HS-5 (cell line): ENCODE data around the gene GPC3.
"Not testable (repeated sequence)": the region's sequence is repeated elsewhere in the genome, so short reads cannot be mapped to it uniquely, and the experiment has no call there.

Source experiments
- DNase-seq: peaks from one replicate; pipeline ENCODE4 v3.0.0-alpha.2; 2012; ENCODE audit warnings: low read depth

The GPC3 gene

GRCh38 chrX:133985164-133985966 is at the start of gene GPC3:
Gene GPC3, minus strand, starts transcription at chrX:133985594.
- no peak for DNase-seq

- no peak for DNase-seq
Measured at GRCh38 chrX:134032441-134032840, 47.0 kb upstream of the GPC3 start.

DNA sequence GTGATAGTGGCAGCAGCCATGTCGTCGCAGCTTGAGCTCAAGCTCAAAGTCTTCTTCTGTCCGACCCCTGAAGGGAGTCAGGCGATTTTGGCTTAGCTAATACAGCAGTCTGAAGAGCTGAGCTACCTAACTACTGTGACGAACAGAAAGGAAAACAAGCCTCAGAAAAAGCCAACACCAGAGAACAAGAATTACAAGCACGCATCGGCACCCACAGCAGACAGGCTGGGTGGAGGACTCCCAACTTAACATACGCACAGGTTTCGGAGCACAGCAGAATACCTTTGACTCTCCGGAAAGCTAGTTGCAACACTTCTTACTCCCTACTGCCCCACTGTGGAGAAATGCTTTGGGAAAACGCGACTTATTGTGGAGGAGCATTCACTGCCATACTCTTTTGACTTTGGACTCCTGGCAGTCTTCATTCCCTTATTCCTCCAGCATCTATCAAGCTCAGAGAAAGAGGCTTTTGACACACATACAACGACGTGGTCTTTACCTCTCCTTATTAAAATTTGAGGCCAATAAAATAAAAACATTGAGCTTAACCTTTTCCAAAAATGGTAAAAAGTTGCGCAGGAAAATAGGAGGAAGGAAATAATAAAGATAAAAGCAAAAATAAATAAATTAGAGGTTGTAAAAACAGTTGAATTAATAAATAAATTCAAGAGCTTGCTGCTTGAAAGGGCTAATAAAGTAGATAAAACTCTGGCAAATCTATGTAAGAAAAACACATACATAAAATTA is 41.3 kb upstream of the GPC3 start:
- no peak for DNase-seq

DNA sequence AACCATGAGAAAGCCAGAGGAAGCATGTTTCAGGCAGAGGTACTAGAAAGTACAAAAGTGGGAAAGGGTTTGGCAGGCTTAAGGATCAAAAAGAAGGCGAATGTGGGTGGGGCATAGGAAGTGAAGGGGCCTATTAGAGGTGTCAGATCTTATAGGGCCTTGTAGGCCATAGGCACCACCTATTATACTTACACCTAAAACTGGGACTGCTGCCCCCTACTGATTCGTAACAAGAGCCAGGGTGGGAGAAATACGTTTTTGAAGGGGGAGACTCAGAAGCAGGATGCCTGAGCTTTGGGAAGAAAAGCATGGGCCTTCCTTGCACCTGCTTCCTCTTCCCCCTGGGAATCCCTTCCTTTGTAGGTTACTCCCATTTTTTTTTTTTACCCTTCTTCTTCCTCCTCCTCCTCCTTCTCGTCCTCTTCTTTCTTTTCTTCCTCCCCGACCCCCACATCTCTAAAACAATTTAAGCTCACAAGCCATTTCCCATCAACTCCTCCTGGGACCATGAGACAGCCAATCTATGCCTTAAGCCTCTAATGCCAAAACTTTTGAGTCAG is 40.7 kb upstream of the GPC3 start:
- DNase-seq: no peak

DNA sequence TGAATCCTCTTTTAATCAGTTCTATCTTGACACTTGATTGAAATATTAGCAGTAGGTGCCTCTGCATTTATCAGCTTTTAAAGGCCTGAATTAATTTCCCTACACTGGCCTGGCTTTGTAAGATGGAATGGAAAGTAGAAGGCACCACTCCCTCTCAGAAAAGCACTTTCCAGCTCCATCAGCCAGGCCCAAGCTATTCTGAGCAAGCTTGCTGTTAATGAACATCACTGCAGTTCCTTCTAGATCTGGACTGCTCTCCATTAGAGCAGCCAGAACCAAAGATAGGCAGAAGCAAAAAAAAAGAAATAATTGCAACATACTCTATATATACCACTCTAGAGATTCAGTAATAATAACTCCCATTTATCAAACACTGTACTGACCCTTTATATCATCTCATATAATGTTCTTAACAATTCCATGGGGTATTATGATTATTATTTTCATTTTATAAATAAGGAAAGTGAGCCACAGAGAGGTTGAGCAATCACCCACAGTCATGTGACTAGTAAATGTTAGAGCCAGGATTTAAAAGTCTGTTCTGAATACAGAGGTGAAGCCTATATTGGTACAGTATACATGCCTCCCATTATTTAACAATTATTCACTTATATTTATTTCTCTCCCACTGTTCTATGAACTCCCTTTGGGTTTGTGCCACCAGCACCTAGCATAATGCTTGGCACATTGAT is 39.4 kb upstream of the GPC3 start:
- no peak for DNase-seq

DNA sequence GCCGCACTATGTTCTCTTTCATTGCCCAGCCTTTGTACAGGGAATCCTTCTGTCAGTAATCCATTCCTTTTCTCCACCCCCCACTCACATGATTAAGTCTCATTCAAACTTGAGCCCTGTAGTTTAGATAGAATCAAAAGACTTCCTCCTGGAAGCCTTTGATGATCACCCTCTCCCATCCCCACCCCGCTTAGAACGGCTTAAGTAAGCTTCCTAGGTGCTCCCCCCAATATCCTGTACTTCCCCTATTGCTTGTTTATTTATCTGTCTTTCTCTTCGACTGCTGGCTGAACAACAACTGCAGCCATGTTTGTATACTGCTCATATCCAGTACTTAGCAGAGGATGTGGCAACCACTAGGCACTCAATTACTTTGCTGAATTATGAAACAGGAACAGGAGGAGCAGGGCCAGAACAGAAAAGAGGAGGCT is 38.5 kb upstream of the GPC3 start:
- DNase-seq: no peak

DNA sequence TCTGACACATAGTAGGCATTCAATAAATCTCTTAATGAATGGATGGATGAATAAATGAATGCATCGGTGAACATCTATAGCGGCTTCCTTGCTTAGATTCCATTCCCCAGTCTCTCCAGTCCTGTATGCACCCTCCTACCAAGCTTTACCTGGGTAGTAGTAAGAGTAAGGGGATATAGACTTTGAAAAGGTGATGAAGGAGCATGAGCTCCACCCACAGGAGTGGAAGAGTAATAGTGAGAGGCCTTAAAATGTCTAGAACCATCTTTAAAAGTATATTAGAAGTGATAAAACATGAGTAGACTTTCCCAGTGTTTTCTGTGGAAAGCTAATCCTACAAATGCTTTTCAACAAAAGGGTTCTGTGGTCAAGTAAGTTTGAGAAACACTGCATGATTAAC is 35.5 kb upstream of the GPC3 start:
- DNase-seq: no peak

GRCh38 chrX:134019567-134020206 is 34.3 kb upstream of the GPC3 start:
- DNase-seq: no peak

DNA sequence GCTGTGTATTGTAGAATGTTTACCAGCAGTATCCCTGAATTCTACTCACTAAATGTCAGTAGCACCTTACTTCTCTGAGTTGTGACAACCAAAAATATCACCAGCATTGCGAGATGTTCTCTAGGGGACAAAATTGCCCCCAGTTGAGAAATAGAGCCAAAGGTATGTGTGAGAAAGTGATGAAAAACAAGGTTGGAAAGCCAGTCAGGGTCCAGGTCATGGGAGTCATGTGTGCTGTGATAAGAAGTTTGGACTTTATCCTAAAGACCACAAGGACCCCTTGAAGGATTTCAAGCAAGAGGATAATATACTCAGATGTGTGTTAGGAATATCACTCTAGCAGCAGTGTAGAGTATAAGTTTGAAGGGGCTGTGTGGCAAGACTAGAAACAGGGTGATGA is 30.9 kb upstream of the GPC3 start:
- DNase-seq: not testable (repeated sequence)

DNA sequence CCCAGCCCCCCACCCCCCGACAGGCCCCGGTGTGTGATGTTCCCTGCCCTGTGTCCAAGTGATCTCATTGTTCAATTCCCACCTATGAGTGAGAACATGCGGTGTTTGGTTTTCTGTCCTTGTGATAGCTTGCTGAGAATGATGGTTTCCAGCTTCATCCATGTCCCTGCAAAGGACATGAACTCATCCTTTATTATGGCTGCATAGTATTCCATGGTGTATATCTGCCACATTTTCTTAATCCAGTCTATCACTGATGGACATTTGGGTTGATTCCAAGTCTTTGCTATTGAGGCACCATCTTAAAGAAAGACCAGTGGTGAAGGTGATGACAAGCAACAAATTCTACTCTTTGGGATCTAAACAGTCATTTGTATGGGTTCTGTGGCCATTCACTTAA is 30.1 kb upstream of the GPC3 start:
- not testable (repeated sequence) for DNase-seq

DNA sequence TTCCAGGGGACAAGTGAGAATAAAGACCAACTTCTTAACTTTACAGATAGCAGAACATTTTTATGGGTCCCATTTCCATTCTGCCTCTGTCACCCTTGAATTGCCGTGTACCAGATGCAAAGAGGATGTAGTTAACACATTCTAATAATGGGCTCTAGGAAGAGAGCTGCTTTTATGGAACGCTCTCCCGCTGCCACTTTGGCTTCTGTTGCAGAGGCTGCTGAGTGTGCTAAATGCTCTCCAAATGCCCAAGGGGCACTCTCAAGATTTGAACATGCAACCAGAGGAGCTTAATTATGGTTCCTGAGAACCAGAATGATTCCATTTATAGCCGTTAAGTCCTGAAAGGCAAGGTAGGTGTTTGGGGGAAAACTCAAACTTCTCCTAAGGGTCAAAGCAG is 28.1 kb upstream of the GPC3 start:
- DNase-seq: no peak

DNA sequence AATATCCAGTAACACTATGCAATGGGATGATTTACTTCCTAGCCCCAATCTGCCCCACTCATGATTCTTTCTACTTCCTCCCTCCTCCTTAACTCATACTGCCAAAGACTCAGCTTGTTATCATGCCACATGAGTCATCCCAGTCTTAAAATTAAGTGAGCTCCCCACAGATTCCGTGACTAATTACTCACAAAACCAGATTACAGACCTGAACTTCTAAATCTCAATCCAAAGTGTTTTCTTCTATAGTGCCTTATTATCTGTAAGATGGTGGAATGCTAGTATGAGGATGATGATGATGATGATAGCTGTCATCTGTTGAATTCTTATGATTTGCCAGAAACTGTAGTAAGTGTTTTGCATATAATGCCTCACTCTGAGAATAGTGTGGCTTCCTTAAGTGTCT is 27.7 kb upstream of the GPC3 start:
- peak; percentile 49 for DNase-seq

- no peak for DNase-seq
Measured at GRCh38 chrX:134010690-134011089, 25.3 kb upstream of the GPC3 start.

- DNase-seq: no peak
Measured at GRCh38 chrX:134007716-134008115, 22.3 kb upstream of the GPC3 start.

- DNase-seq: no peak
Measured at GRCh38 chrX:134006484-134007161, 21.2 kb upstream of the GPC3 start.

DNA sequence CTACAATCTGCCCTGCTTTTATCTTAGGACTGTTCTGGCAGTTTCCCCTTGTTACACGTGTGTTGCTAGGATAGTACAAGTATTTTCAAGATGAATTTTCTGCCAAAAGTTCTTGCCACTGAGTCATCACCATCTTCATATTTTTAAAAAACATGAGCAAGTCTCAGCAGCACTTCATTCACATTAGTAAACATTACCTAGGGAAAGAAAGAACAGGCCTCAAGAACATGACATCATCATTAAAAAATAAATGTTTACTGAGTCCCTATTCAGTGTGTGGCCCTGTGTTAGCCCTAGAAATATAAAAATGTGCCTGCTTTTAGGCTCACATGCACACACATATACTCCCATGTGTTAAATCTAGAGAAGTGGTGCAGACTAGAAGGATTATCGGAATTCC is 18.7 kb upstream of the GPC3 start:
- no peak for DNase-seq

DNA sequence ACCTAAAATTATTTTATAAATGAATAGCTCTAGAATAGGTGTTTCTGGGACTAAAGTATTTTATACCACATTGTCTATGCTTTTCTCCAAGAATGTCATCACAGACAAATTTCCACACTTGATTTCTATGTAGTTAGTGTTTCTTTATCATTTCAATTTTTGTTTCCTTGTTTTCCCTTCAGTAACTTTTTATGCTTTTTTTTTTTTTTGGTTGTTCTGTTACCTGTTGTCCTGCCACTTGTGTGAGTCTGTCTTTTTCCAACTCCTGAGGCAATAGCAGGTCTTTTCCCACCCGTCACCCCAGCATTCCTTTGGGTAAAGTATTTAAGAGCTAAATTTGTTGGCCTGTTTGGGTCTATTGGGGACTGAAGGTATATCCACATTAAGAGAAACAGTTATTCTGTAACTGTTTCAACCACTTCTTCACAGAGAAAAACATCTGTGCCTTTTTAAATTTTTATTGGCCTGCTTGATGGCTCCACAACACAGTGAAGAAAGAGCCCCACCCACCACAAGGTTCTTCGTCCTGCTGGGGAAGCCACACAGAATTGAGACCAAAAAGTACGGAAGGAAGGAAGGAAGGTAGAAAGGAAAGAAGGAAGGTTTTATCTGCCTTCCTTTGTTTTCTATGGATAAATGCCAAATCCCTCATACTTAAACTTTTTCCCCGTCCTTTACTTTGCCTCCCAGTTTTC is 17.7 kb upstream of the GPC3 start:
- no peak for DNase-seq

- no peak for DNase-seq
Measured at GRCh38 chrX:134000260-134001245, 15.2 kb upstream of the GPC3 start.

DNA sequence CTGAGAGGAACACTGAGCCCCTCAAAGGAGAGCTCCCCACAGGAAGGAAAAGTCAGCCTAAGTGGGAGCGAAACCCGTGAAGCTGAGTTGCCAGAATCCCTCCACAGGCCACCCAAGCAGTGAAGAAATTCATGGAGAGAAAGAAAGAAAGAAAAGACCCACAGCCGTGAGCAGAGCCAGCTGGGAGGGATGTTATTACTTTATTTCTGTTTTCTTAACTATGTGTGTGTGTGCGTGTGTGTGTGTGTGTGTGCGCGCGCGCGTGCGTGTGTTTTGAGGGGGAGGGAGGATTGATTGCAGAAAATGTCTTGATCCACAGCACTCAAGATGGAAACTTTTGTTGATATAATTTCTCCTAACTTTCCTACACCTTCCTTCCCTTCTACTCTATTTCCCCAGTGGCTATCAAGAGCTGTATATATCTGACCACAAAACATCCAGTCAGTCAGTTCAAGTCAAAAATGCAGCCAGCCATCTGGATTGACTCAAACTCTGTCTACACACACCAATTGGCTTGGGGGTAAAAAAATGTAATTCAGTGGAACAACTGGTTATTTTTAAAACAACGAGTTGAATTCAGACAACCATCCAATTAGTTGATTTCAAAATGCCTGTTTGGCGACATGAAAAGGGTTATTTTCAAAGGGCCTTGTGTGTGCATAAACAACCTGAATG is 13.8 kb upstream of the GPC3 start:
- no peak for DNase-seq
